Ureter (tissue), 1 donor: Measurements from ENCODE around the gene FBXW8. TPM values are rescaled to one million over a fixed set of nuclear protein-coding genes. Genes with fewer than 3 reads are reported as not detected.

ENCODE experiments used
- DNase-seq: peaks from one replicate; pipeline ENCODE4 v3.0.0-alpha.2; 2020; ENCODE audit warnings: low spot score
- total RNA-seq: library from RNA; stranded (reverse); gene quantifications from one replicate; pipeline ENCODE4 v1.2.4, GENCODE V29; 2023
- donor health status: DM: yes; HTN: yes; CAD: no.

FBXW8 gene
- total RNA-seq, 1 donor from 2014 or later = 32.0 TPM

GRCh38 chr12:116990971-116991966 lies 80.5 kb downstream of the FBXW8 start:
- no peak for DNase-seq

DNA sequence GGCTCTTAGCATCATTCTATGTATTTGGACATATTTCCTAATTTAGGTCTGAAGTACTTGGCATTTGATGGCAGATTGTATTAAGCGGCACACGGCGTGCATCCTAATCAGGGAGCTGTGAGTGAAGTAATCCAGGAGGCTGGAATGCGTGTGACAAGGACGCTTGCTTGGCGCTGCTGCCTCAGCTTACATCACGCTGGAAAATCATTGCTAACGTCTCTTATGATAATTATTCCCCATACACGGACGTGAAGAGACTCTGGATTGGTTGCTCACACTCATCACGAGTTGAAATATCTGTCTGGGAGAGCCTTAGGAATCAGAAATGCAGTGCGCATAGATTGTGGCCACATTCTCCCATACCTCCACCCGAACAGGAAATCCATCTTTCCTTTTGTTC lies 85.3 kb downstream of the FBXW8 start:
- no peak for DNase-seq

GRCh38 chr12:116996621-116997020 lies 85.9 kb downstream of the FBXW8 start:
- no peak for DNase-seq

DNA sequence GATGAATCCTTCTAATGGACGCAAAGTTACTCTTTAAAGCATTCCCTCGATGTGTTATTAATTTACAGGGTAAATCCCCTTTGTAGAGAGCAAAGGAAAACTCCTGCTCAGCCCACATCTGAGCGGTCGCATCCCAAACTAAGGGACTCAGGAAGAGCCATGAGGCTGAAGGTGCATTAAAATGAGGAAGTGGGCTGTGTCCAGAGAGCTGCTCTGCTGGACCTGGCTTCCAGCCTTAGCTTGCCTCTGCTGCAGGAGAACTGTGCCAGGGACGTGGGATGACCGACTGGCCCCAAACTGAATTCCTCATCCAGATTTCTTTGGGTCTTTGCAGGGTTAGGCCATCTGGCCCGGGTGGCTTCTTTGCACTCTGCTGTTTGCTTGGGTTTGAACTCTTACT lies 88.3 kb downstream of the FBXW8 start:
- no peak for DNase-seq

DNA sequence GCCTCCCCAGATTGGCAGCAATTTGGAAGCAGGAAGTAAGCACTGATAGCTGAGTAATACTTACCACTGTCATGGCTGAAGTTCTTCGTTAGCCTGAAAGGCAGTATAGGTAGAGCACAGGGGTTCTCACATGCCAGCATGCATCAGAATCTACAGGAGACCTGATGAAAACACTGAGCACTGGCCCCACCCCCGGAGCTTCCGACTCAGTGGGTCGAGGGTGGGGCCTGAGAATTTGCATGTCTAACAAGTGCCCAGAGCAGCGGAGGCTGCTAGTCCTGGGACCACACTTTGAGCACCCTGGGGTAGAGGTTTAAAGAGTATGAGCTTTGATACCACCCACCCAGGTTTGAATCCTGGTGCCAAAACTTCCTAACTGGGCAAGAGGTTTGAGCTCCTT lies 89.6 kb downstream of the FBXW8 start:
- DNase-seq = no peak

GRCh38 chr12:117002051-117002817 lies 91.5 kb downstream of the FBXW8 start:
- DNase-seq = no peak

DNA sequence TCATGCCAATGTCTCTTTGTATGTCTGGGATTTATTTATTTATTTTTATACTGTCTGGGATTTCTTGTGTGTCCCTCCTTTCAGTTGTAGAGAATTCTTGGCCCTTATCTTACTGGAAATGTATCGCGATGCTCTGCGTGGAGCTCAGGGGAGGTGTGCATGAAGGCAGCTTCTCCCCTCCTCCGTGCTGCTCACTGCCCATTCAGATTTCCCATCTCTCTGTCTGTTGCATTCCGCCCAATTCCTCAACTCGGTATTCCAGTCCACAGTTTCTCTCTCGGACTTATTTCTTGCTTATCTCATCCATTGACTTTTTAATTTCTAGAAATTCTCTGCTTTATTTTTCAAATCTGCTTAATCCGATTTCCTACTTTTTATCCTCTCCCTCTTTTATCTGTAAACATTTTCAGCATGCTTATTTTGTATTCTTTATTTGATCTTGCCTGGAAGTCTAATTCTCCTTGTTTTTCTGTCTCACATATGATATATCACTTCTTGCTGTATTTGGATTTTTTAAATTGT lies 93.2 kb downstream of the FBXW8 start:
- DNase-seq = no peak

- no peak for DNase-seq
Measured at GRCh38 chr12:117005417-117006046, 94.8 kb downstream of the FBXW8 start.

GRCh38 chr12:117006333-117006732 lies 95.6 kb downstream of the FBXW8 start:
- no peak for DNase-seq

DNA sequence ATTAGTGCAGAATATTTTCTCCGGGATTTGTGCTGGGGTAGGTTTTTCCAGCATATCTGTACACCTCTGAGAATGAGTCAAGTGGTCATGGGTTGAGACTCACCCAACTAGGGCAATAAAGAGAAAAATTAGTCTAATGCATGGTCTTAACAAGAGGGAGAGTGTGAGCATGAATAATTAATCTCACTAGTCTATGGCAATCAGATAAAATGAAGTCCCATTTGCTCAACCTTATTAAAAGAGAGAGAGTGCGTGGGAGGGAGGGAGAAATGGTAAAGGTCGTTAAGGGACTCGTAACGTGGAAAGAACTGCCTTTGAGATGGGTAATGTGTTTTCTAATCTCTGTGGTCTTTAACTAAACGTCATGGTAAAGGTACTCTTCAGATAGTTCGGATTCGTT lies 96.8 kb downstream of the FBXW8 start:
- DNase-seq = no peak

GRCh38 chr12:117009759-117010158 lies 99.0 kb downstream of the FBXW8 start:
- DNase-seq = no peak

GRCh38 chr12:117010693-117011451 lies 100.1 kb downstream of the FBXW8 start:
- no peak for DNase-seq

- no peak for DNase-seq
Measured at GRCh38 chr12:117011988-117012805, 101.4 kb downstream of the FBXW8 start.

GRCh38 chr12:117013726-117014125 lies 103.0 kb downstream of the FBXW8 start:
- no peak for DNase-seq

GRCh38 chr12:117014342-117014887 lies 103.7 kb downstream of the FBXW8 start:
- DNase-seq = no peak

GRCh38 chr12:117015811-117016210 lies 105.1 kb downstream of the FBXW8 start:
- no peak for DNase-seq

DNA sequence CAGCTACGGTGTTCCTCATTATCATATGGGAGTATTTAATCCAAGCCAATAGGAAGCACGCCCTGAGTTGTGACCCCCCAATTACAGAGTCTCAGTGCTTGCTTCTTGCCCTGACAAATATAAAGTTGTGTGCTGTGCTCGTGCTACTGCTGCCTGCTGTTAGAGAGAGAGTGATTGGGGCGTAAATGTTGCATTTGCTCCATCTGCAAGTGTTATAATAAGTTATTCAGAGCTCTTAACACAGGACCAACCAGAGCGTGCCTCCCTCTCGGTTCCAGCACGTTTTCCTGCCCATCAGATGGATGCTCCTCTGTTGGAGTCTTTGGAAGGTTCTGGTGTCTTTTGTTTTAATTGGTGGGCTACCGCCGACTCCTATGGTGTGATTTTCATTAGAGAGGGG lies 107.1 kb downstream of the FBXW8 start:
- DNase-seq = no peak

DNA sequence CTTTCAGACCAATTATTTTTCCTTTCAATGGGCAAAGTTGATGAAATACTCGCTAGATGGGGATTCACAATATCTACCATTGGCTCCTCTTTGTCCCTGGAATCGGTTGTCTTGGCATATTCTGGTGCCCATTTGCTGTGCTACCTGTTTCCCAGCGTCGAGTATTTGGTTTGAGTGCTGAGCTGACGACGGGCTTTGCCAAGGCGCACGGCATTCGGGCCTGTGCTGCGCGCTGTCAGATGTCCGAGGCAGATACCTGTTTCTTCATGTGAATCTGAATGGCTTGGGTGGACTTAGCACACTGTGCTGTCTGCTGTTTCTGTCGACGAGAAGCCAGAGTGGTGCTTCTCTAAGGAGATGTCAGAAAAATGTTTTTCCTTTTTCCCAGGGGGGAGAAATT lies 107.5 kb downstream of the FBXW8 start:
- DNase-seq = peak; percentile 23

GRCh38 chr12:117018685-117019084 lies 107.9 kb downstream of the FBXW8 start:
- no peak for DNase-seq

DNA sequence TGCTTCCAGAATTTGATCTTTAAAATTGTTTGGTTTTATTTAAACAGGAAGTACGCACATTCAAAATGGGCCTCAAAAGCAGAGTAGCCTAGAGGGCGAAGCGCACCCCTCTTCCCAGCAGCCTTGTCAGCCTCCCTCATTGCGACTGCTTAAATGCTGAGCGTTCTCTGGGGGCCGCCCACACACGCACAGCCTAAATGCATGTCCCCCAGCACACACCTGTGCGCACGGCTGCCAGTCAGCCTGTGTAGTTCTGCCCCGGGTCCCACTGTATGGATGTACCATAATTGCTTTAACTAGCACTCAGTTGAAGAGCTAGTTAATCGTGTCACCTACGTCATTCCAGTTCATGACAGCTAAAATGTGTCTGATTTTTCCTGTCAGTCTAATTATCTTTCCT lies 109.1 kb downstream of the FBXW8 start:
- DNase-seq = no peak
